Brain microvascular endothelial cell (primary cell): ENCODE measurements around the gene RXRA.

ENCODE experiments used
- DNase-seq: peaks from one replicate; pipeline ENCODE4 v3.0.0-alpha.2; 2020
- H3K27ac ChIP-seq: fragments of 250-450 bp; sonication (Bioruptor Pico); 2 replicates; pipeline ENCODE4 v1.5.1; 2020; ENCODE audit warnings: mild to moderate bottlenecking, moderate library complexity
- H3K27me3 ChIP-seq: fragments of 250-450 bp; sonication (Bioruptor Pico); replicated peaks from 2 replicates; pipeline ENCODE4 v1.5.1; 2020; ENCODE audit warnings: mild to moderate bottlenecking
- H3K36me3 ChIP-seq: fragments of 250-450 bp; sonication (Bioruptor Pico); replicated peaks from 2 replicates; pipeline ENCODE4 v1.5.1; 2020; ENCODE audit warnings: mild to moderate bottlenecking
- H3K4me3 ChIP-seq: 2 replicates; pipeline ENCODE4 v1.5.1; 2011; ENCODE audit warnings: low read depth, mild to moderate bottlenecking, control low read depth, low read length, moderate library complexity
- in situ Hi-C: cut with HindIII; loops from 2 replicates; pipeline ENCODE4 v1.10.0; 2017; ENCODE audit warnings: low sequenced_read_pairs, low pct_ligation_motif_present
- TF ChIP-seq, protein P1 (sequence below): IDR thresholded peaks from 2 replicates; pipeline ENCODE4 v1.5.1; 2011; ENCODE audit warnings: low read depth, mild to moderate bottlenecking, moderate library complexity, low read length, control low read depth, inconsistent platforms; ENCODE audit errors: missing control alignments

RXRA gene

GRCh38 chr9:134407121-134407779, 81.0 kb downstream of the RXRA start:
- TF ChIP-seq, protein P1, sequence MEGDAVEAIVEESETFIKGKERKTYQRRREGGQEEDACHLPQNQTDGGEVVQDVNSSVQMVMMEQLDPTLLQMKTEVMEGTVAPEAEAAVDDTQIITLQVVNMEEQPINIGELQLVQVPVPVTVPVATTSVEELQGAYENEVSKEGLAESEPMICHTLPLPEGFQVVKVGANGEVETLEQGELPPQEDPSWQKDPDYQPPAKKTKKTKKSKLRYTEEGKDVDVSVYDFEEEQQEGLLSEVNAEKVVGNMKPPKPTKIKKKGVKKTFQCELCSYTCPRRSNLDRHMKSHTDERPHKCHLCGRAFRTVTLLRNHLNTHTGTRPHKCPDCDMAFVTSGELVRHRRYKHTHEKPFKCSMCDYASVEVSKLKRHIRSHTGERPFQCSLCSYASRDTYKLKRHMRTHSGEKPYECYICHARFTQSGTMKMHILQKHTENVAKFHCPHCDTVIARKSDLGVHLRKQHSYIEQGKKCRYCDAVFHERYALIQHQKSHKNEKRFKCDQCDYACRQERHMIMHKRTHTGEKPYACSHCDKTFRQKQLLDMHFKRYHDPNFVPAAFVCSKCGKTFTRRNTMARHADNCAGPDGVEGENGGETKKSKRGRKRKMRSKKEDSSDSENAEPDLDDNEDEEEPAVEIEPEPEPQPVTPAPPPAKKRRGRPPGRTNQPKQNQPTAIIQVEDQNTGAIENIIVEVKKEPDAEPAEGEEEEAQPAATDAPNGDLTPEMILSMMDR = no peak
- Histone ChIP-seq H3K27me3 (no peaks in the 10 kb centered on the region), H3K4me3 (peak overlapping the region; percentile 44), H3K27ac (peak overlapping the region; percentile 71), H3K36me3 (no peaks in the 10 kb centered on the region)
- DNase-seq = peak; percentile 85
- in situ Hi-C loops = no loop called here

- no peak for DNase-seq
- TF ChIP-seq, protein P1 = no peak
- no peaks in the 10 kb centered on the region for H3K36me3 ChIP-seq
- no peak overlapping the region for H3K4me3 ChIP-seq
- in situ Hi-C loops = no loop called here
- no peak overlapping the region for H3K27ac ChIP-seq
- H3K27me3 ChIP-seq = no peaks in the 10 kb centered on the region
These were observed 82.1 kb downstream of the RXRA start for GRCh38 chr9:134408389-134408788.

GRCh38 chr9:134408939-134409737, 82.9 kb downstream of the RXRA start:
- TF ChIP-seq, protein P1 = no peak
- no peak for DNase-seq
- Histone ChIP-seq H3K27ac (no peak overlapping the region), H3K4me3 (no peak overlapping the region), H3K27me3 (no peaks in the 10 kb centered on the region), H3K36me3 (no peaks in the 10 kb centered on the region)
- in situ Hi-C loops = no loop called here

DNA sequence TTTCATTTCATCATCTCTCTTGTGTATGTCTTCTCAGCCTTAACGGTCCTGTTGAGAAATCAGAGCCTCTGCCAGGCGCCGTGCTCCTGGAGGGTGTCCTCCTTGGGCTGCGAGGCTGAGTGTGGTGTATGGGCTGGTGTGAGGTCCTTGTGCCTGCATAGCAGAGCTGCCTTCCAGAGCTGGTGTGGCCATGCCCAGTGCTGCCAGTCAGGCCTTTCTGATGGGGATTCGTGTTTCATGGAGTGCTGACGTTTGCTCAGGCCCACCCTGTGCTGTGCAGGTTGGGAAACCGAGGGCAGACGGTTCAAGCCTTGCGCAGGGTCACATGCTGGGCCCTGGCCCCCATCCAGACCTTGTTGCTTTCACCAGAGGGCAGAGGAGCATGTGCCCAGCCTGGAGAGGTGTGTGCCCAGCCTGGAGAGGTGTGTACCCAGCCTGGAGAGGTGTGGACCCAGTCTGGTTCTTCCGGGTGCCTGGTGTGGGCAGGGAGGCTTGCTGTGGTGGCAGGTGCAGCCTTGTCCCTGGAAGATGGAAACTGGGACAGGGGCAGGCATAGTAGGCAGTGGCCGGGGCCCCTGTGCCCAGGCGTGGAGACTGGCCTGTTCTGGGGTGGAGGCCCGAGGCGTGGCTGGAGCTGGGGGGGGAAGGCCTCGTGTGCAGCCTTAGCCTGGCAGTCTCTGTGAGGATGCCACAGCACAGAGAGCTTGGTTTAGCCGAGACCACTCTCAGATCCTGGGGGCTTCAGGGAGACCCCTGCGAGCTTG, 84.0 kb downstream of the RXRA start:
- TF ChIP-seq, protein P1 = no peak
- no peak overlapping the region for H3K27ac ChIP-seq
- H3K36me3 ChIP-seq = no peaks in the 10 kb centered on the region
- in situ Hi-C loops = no loop called here
- DNase-seq = no peak
- H3K27me3 ChIP-seq = no peaks in the 10 kb centered on the region
- no peak overlapping the region for H3K4me3 ChIP-seq

GRCh38 chr9:134410835-134411217, 84.6 kb downstream of the RXRA start:
- Histone ChIP-seq H3K36me3 (no peaks in the 10 kb centered on the region), H3K27ac (no peak overlapping the region), H3K4me3 (no peak overlapping the region), H3K27me3 (no peaks in the 10 kb centered on the region)
- in situ Hi-C loops = no loop called here
- no peak for DNase-seq
- TF ChIP-seq, protein P1 = no peak
